Kidney (tissue), 14 donors: ENCODE results near the gene TGFBR2. TPM values are rescaled to one million over a fixed set of nuclear protein-coding genes. Genes with fewer than 3 reads are reported as not detected.

ENCODE experiments used
- DNase-seq, 5 donors: peaks; one replicate each; pipeline ENCODE4 v3.0.0-alpha.2; 2013 to 2020
- FAIRE-seq: peaks from 2 replicates; lab custom pipeline; 2012; peaks lifted over from hg19 to GRCh38; lab: Jason Lieb, UNC
- H3K27ac ChIP-seq, 2 donors: one replicate each; pipeline ENCODE4 v1.7.0; 2013; ENCODE audit warnings: low read depth in 2 of 2, low read length in 2 of 2, inconsistent platforms in 1 of 2
- H3K27me3 ChIP-seq: one replicate; pipeline ENCODE4 v1.7.1; 2013; ENCODE audit warnings: low read length, inconsistent platforms; ENCODE audit not compliant: control insufficient read depth, insufficient read depth
- H3K36me3 ChIP-seq, 3 donors: one replicate each; pipeline versions ENCODE4 v1.7.0 to v1.7.1; 2013; ENCODE audit warnings: low read length in 3 of 3, control low read depth in 1 of 3, inconsistent platforms in 1 of 3; ENCODE audit not compliant: insufficient read depth in 3 of 3, control insufficient read depth in 2 of 3
- H3K4me1 ChIP-seq, 3 donors: one replicate each; pipeline versions ENCODE4 v1.7.0 to v1.7.1; 2013; ENCODE audit warnings: low read length in 3 of 3, inconsistent platforms in 1 of 3, low read depth in 1 of 3; ENCODE audit not compliant: control insufficient read depth in 2 of 3, insufficient read depth in 2 of 3
- H3K4me3 ChIP-seq, 3 donors: one replicate each; pipeline versions ENCODE4 v1.7.0 to v1.8.1; 2013; ENCODE audit warnings: low read length in 3 of 3, control low read depth in 1 of 3, inconsistent platforms in 1 of 3
- H3K9ac ChIP-seq, 3 donors: one replicate each; pipeline versions ENCODE4 v1.7.0 to v1.7.1; 2013; ENCODE audit warnings: low read length in 3 of 3, control low read depth in 1 of 3, inconsistent platforms in 1 of 3
- H3K9me3 ChIP-seq, 3 donors: one replicate each; pipeline versions ENCODE4 v1.7.0 to v1.7.1; 2013; ENCODE audit warnings: low read length in 3 of 3, control low read depth in 1 of 3, inconsistent platforms in 1 of 3; ENCODE audit not compliant: control insufficient read depth in 2 of 3, insufficient read depth in 1 of 3
- CTCF ChIP-seq: IDR thresholded peaks from 3 replicates; pipeline ENCODE4 v1.5.1; 2012; ENCODE audit warnings: mild to moderate bottlenecking, moderate library complexity, borderline replicate concordance; ENCODE audit not compliant: insufficient read depth; ENCODE audit errors: extremely low read depth
- intact Hi-C: fragments of 100-400 bp; cut with DNase I; formaldehyde crosslinking; loops from one replicate; pipeline ENCODE4 v1.11.1; 2022
- polyA plus RNA-seq: library from polyadenylated mRNA; stranded (reverse); fragments of 350-450 nt; fragmentation: Illumina TruSeq; extraction: RNeasy Lipid Tissue Mini Kit (QIAGEN cat#74804); gene quantifications from one replicate; pipeline ENCODE4 v1.2.3, GENCODE V29; 2014; ENCODE audit warnings: low read depth, low replicate concordance; ENCODE audit not compliant: insufficient read depth
- total RNA-seq: library from RNA; stranded (reverse); fragmentation: NEBNext Ultra II Directional; extraction: Animal tissue kit (Norgen Biotek cat#: 25700); gene quantifications from one replicate; pipeline ENCODE4 v1.2.1, GENCODE V29; 2021
- donor health status: control.
- donor health status: control.
- donor health status: control.
- donor health status: control.
- donor health status: control.
- donor health status: DM: yes; HTN: yes; CAD: no.
- donor health status: Normal renal cell carcinoma (clear cell type).

Gene TGFBR2
- total and polyA plus RNA-seq, 2 donors from 2014 or later: 81.8 to 243 TPM

GRCh38 chr3:30617069-30617468 is 10.7 kb downstream of the TGFBR2 start:
- no peak for TF ChIP-seq CTCF
- Histone ChIP-seq H3K27me3 (no peaks in the 10 kb centered on the region), H3K36me3 (no peaks in the 10 kb centered on the region), H3K9me3 (no peaks in the 10 kb centered on the region), H3K9ac (no peak overlapping the region), H3K27ac (no peak overlapping the region), H3K4me3 (no peak overlapping the region), H3K4me1 (peaks cover 0 to 14% (median 6%) of the 10 kb centered on the region in 3 donors)
- DNase-seq (no peak), FAIRE-seq (no peak)
- intact Hi-C loops: no loop called here

GRCh38 chr3:30617653-30618052 is 11.3 kb downstream of the TGFBR2 start:
- Histone ChIP-seq H3K36me3 (no peaks in the 10 kb centered on the region), H3K9me3 (no peaks in the 10 kb centered on the region), H3K4me3 (no peak overlapping the region), H3K27me3 (no peaks in the 10 kb centered on the region), H3K4me1 (peaks cover 0 to 13% (median 6%) of the 10 kb centered on the region in 3 donors), H3K27ac (peak overlapping the region in 1 of 2 donors; percentile 41), H3K9ac (no peak overlapping the region)
- no peak for TF ChIP-seq CTCF
- DNase-seq (no peak), FAIRE-seq (no peak)
- intact Hi-C loops: no loop called here

GRCh38 chr3:30618526-30618925 is 12.1 kb downstream of the TGFBR2 start:
- no peak for TF ChIP-seq CTCF
- H3K4me1 ChIP-seq: peaks cover 0 to 8% (median 6%) of the 10 kb centered on the region in 3 donors
- H3K27me3 ChIP-seq: no peaks in the 10 kb centered on the region
- H3K9me3 ChIP-seq: no peaks in the 10 kb centered on the region
- no peak overlapping the region for H3K9ac ChIP-seq
- no peak overlapping the region for H3K4me3 ChIP-seq
- intact Hi-C loops: no loop called here
- DNase-seq: no peak
- no peaks in the 10 kb centered on the region for H3K36me3 ChIP-seq
- FAIRE-seq: no peak
- H3K27ac ChIP-seq: no peak overlapping the region

GRCh38 chr3:30619318-30619717 is 12.9 kb downstream of the TGFBR2 start:
- no peak overlapping the region for H3K4me3 ChIP-seq
- no peaks in the 10 kb centered on the region for H3K27me3 ChIP-seq
- H3K27ac ChIP-seq: no peak overlapping the region
- intact Hi-C loops: no loop called here
- no peak for DNase-seq
- no peaks in the 10 kb centered on the region for H3K9me3 ChIP-seq
- FAIRE-seq: no peak
- no peak overlapping the region for H3K9ac ChIP-seq
- peaks cover 0 to 7% (median 6%) of the 10 kb centered on the region in 3 donors for H3K4me1 ChIP-seq
- no peak for TF ChIP-seq CTCF
- H3K36me3 ChIP-seq: no peaks in the 10 kb centered on the region
